Left lobe of liver (tissue), 1 donor: ENCODE measurements around the gene C1S. TPM values are rescaled to one million over a fixed set of nuclear protein-coding genes. Genes with fewer than 3 reads are reported as not detected.

Experiments used
- total RNA-seq: library from RNA; stranded (reverse); gene quantifications from one replicate; pipeline ENCODE4 v1.2.1, GENCODE V29; 2021
- donor health status: DM: no; HTN: yes; CAD: no.

C1S gene
- total RNA-seq, 1 donor from 2014 or later = 1,760 TPM

Other genes starting within 250 kb of the C1S start
- 1.3 TPM for gene GPR162, start 238.9 kb upstream of the C1S start, total RNA-seq
- gene P3H3, start 232.3 kb upstream of the C1S start, total RNA-seq = 1.4 TPM
- gene GNB3, start 219.8 kb upstream of the C1S start, total RNA-seq = 0.08 TPM
- gene CDCA3, start 209.4 kb upstream of the C1S start, total RNA-seq = 0.58 TPM
- gene USP5, start 208.6 kb upstream of the C1S start, total RNA-seq = 48.0 TPM
- gene TPI1, start 193.2 kb upstream of the C1S start, total RNA-seq = 300 TPM
- 4.7 TPM for gene SPSB2, start 187.4 kb upstream of the C1S start, total RNA-seq
- gene LRRC23, start 155.9 kb upstream of the C1S start, total RNA-seq = 1.9 TPM
- 3.6 TPM for gene ENO2, start 146.1 kb upstream of the C1S start, total RNA-seq
- 22.0 TPM for gene ATN1, start 132.8 kb upstream of the C1S start, total RNA-seq
- not detected for gene RNU7-1, start 116.9 kb upstream of the C1S start, total RNA-seq
- 86.3 TPM for gene C12orf57, start 116.7 kb upstream of the C1S start, total RNA-seq
- 17.8 TPM for gene PTPN6, start 109.4 kb upstream of the C1S start, total RNA-seq
- 129 TPM for gene PHB2, start 90.1 kb upstream of the C1S start, total RNA-seq
- 16.1 TPM for gene EMG1, start 89.8 kb upstream of the C1S start, total RNA-seq
- 54.3 TPM for gene LPCAT3, start 42.2 kb upstream of the C1S start, total RNA-seq
- gene C1R, start 31.7 kb downstream of the C1S start, total RNA-seq = 1,748 TPM
- gene C1RL, start 48.5 kb downstream of the C1S start, total RNA-seq = 243 TPM
- 154 TPM for gene RBP5, start 68.2 kb downstream of the C1S start, total RNA-seq
- 48.4 TPM for gene CLSTN3, start 69.7 kb downstream of the C1S start, total RNA-seq
- gene PEX5, start 129.0 kb downstream of the C1S start, total RNA-seq = 49.9 TPM
- not detected for gene ACSM4, start 243.4 kb downstream of the C1S start, total RNA-seq